Fibroblast of skin of scalp (primary cell): Measurements from ENCODE around the gene FGF6.
"Not testable (repeated sequence)": the region's sequence is repeated elsewhere in the genome, so short reads cannot be mapped to it uniquely, and the experiment has no call there.

Experiments
- DNase-seq: peaks from one replicate; pipeline ENCODE4 v3.0.0-alpha.2; 2013

Gene FGF6

GRCh38 chr12:4417936-4418335 lies 27.7 kb downstream of the FGF6 start:
- DNase-seq, result no peak

GRCh38 chr12:4417455-4417854 lies 28.2 kb downstream of the FGF6 start:
- no peak for DNase-seq

GRCh38 chr12:4416276-4416675 lies 29.3 kb downstream of the FGF6 start:
- no peak for DNase-seq

- DNase-seq, result no peak
Observed at GRCh38 chr12:4412465-4412864, 33.1 kb downstream of the FGF6 start.

DNA sequence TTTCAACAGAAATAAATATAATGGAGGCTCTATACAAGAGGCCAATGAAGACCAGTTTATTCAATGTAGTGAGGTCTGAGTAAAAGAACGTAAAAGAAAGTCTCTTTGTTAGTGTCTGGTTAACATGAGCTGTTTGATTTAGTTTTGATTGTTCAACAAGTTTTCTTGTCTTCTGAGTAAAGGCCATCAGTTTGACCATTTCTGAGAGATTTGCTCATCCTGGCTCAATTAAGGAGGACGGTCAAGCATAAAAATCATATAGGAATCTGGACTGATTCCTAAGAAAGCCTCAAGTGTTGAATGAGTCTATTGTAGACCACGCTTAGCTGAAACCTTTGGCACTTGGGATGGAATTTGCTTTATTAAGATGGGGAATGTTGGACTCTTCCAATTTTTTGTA lies 33.6 kb downstream of the FGF6 start:
- no peak for DNase-seq

- DNase-seq, result no peak
Observed at GRCh38 chr12:4407136-4407535, 38.5 kb downstream of the FGF6 start.

DNA sequence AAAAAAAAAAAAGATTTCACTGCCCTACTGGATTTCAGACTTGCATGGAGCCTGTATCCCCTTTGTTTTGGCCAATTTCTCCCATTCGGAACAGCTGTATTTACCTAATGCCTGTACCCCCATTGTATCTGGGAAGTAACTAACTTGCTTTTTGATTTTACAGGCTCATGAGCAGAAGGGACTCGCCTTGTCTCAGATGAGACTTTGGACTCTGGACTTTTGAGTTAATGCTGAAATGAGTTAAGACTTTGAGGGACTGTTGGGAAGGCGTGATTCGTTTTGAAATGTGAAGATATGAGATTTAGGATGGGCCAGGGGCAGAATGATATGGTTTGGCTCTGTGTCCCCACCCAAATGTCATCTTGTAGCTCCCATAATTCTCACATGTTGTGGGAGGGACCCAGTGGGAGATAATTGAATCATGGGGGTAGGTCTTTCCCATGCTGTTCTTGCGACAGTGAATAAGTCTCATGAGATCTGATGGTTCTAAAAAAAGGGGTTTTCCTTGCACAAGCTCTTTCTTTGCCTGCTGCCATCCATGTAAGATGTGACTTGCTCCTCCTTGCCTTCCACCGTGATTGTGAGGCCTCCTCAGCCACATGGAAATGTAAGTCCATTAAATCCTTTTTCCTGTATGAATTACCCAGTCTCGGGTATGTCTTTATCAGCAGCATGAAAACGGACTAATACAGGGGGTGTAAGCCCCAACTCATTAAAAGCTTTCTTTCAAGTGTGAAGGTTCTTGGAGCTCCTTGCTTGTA lies 40.6 kb downstream of the FGF6 start:
- not testable (repeated sequence) for DNase-seq

GRCh38 chr12:4402996-4403395 lies 42.6 kb downstream of the FGF6 start:
- DNase-seq, result no peak

DNA sequence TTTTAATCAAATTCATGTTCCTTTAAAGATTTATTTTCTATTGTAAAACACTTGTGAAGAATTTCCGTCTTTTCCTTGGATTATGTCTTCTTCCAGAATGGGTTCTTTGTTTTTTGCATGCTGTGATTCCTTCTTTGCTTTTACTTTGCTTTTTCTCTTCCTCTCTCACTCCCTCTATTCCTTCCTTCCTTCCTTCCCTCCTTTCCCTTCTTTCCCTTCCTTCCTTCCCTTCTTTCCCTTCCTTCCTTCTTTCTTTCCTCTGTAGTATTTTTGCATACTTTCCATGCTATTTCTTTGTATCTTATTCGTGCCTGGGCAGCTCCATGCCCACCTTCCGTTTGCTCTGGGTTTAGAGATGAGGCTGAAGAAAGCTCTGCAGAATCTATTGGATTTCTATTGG lies 44.5 kb downstream of the FGF6 start:
- no peak for DNase-seq

DNA sequence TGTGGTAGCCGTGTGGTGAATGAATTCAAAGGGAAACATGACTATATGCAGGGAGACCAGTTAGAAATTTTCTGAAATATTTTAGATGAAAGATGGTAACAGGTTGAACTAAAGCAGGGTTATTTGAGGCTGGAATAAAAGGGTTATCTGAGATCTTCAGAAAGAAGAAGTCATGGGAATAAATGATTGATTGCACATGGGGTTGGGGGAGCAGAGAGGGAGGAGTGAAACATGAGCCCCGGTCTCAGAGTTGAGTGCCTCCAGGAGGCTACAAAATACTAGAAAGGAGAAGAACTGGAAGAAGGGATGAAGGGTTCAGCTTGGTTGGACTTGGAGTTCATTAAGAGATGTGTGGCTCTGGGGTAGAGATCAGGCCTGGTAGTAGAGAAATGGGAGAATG lies 49.8 kb downstream of the FGF6 start:
- DNase-seq, result no peak

DNA sequence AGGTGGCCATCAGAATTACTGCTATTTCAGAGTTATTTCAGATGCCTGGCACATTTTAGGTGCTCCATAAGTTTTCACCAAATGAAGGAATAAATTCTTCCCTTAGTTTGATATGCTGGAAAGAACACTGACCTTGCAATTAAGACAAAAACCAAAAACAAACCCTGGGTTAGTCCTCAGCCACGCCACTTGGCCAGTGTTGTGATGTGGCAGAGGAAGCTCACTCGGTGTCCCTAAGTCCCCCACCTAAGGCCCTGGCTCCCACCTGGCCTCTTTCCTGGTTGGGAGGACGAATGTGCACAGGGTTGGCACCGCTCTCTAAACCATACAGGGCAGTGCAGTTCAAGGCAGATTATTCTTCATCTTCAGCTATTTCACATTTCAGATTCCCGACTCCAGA lies 52.4 kb downstream of the FGF6 start:
- no peak for DNase-seq

DNA sequence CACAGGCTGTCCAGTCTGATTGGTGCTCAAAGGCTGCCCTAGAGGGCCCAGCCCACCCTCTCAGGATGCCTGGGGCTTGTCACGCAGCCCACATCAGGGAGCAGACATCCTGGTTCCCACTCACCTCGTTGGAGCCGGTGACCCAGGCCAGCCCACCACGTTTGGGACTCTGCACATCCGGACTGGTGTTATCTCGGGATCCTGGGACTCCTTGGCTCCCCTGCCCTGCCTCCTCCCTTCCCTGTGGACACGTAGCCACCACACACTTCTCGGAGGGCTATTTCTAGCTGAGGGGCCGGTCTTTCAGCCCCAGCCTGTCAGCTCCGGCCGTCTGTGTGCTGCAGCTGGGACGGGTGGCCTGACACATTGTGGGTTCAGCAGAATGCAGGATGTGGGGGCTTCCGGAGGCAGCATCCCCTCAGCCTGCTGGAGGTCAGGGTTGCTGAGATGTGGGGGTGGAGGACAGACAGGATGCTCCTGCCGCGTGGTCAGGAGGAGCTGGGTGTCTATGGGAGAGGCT lies 53.3 kb downstream of the FGF6 start:
- no peak for DNase-seq

DNA sequence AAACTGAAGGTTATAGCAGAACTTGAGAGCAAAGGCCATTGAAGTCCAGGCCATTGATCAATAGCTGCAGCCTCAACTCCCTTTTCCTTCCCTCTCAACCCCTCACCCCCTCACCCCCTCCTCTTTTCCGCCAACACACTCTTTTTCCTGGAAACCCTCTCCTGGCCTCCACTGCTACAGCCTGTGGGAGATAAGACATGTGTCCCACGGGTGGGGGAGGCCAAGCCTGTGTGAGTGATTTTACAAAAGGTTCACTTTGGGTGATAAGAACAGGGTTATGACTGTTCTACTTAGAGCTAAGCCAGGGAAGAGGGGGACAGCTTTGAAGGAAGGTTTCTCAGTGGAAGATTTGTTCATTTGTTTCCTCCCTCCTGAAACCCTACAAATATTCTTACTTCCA lies 57.0 kb downstream of the FGF6 start:
- no peak for DNase-seq

DNA sequence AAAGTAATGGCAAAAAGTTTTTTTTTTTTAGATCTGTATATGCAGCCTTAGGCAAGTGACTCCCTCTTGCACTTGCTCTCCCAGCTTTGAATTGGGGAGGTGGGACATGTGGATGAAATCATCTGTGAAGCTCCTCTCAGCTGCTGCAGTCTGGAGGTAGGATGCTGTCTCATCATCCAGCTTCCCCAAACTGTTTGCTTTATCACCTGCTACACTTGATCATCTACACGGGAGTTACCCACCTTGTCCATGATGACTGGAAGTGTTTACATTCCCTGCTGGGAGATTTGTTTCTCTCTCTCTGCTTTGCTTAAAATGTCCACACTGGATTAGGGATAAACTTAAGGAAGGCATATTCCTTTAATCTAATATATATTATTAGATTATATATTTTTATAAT lies 57.6 kb downstream of the FGF6 start:
- DNase-seq, result no peak

DNA sequence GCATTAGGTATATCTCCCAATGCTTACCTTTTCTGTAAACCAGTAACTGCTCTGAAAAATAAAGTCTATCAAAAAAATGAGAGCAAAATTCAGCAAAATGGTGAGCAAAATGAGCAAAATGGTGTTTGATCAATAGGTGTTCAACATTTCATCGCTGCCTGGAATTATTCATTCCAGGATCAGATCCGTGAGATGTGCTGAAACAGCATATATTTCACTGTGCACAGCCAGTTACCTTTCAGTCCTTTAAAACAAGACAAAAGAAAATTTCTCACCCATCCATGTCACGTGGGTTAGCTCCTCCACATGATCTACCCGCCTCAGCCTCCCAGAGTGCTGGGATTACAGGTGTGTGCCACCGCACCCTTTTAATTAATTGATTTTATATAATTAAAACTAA lies 58.0 kb downstream of the FGF6 start:
- no peak for DNase-seq

DNA sequence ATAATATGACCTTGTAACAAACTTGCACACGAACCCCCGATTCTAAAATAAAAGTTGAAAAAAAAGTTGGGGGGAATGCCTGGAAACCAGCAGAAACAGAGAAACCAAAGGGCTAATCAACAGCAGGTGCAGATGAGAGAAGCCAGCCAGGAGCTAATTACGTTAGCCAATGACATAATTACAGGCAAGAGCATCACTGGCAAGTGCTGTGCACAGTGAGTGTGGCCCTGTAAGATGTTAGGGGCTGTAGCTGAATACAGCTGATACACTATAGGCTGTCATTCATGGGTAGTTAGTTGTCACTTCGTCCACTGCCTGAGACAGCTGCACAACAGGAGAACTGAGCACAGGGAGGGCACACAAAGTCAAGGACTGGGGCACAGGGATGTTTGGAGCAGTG lies 58.8 kb downstream of the FGF6 start:
- no peak for DNase-seq
